ENCODE measurements around the gene SNRNP48.

- TF ChIP-seq CTCF (IDR thresholded peaks at IDR 0.05; ENCODE audit: poor library complexity, severe bottlenecking) (no peak), EP300 (conservative IDR thresholded peaks at IDR 0.05; ENCODE audit: poor library complexity, severe bottlenecking) (no peak)
Observed at GRCh38 chr6:7562769-7563168, 27.2 kb upstream of the SNRNP48 start.

Measured in neural cell (in vitro differentiated cells).